BLaER1 (cell line): Measurements from ENCODE around the gene FUCA2.

Experiments
- H3K27ac ChIP-seq: shearing (Covaris generic); formaldehyde crosslinking; 2 replicates; pipeline ENCODE4 v1.8.1; 2022
- H3K27me3 ChIP-seq: shearing (Covaris generic); formaldehyde crosslinking; 2 replicates; pipeline ENCODE4 v1.8.1; 2022
- H3K36me3 ChIP-seq: shearing (Covaris generic); formaldehyde crosslinking; 2 replicates; pipeline ENCODE4 v1.8.1; 2022
- H3K4me1 ChIP-seq: shearing (Covaris generic); formaldehyde crosslinking; 2 replicates; pipeline ENCODE4 v1.8.1; 2022
- H3K4me2 ChIP-seq: shearing (Covaris generic); formaldehyde crosslinking; 2 replicates; pipeline ENCODE4 v1.8.1; 2022
- H3K4me3 ChIP-seq: shearing (Covaris generic); formaldehyde crosslinking; 2 replicates; pipeline ENCODE4 v1.8.1; 2022
- H3K9ac ChIP-seq: shearing (Covaris generic); formaldehyde crosslinking; 2 replicates; pipeline ENCODE4 v1.8.1; 2022
- H3K9me3 ChIP-seq: shearing (Covaris generic); formaldehyde crosslinking; 2 replicates; pipeline ENCODE4 v1.8.1; 2022
- H4K20me1 ChIP-seq: shearing (Covaris generic); formaldehyde crosslinking; 2 replicates; pipeline ENCODE4 v1.8.1; 2022
- Cebpa-rat ChIP-seq: shearing (Covaris generic); IDR thresholded peaks from 2 replicates; pipeline ENCODE4 v1.8.1; 2022

FUCA2 gene

GRCh38 chr6:143510991-143511891, at the start of gene FUCA2:
Gene FUCA2, minus strand, starts transcription at chr6:143511720. Its CDS starts 86 bp downstream, at chr6:143511634.
- Histone ChIP-seq H3K4me1 (peaks cover 10% of the 10 kb centered on the region), H4K20me1 (no peaks in the 10 kb centered on the region), H3K27me3 (peaks cover 13% of the 10 kb centered on the region), H3K4me2 (peak within 1 kb of the TSS; percentile 76), H3K4me3 (peak within 1 kb of the TSS; percentile 62), H3K36me3 (no peaks in the 10 kb centered on the region), H3K27ac (peak within 1 kb of the TSS; percentile 61), H3K9ac (peak within 1 kb of the TSS; percentile 65), H3K9me3 (peaks cover 22% of the 10 kb centered on the region; the same call in 1 of the 2 replicates)
- TF ChIP-seq Cebpa-rat: no peak

GRCh38 chr6:143561105-143561704, 49.7 kb upstream of the FUCA2 start:
- Histone ChIP-seq H4K20me1 (no peaks in the 10 kb centered on the region), H3K36me3 (0 out of 2 replicates have a peak, but pooled peaks cover 3% of the 10 kb centered on the region), H3K9ac (no peak overlapping the region), H3K4me2 (no peak overlapping the region), H3K27ac (no peak overlapping the region), H3K9me3 (peaks cover 5% of the 10 kb centered on the region), H3K4me1 (no peaks in the 10 kb centered on the region), H3K4me3 (no peak overlapping the region), H3K27me3 (no peaks in the 10 kb centered on the region)
- no peak for TF ChIP-seq Cebpa-rat

- no peaks in the 10 kb centered on the region for H3K9me3 ChIP-seq
- no peak overlapping the region for H3K27ac ChIP-seq
- no peaks in the 10 kb centered on the region for H3K27me3 ChIP-seq
- H3K9ac ChIP-seq: no peak overlapping the region
- no peak overlapping the region for H3K4me2 ChIP-seq
- no peak overlapping the region for H3K4me3 ChIP-seq
- H4K20me1 ChIP-seq: no peaks in the 10 kb centered on the region
- H3K4me1 ChIP-seq: no peaks in the 10 kb centered on the region
- 0 out of 2 replicates have a peak, but pooled peaks cover 3% of the 10 kb centered on the region for H3K36me3 ChIP-seq
- TF ChIP-seq Cebpa-rat: no peak
Measured at GRCh38 chr6:143559051-143559660, 47.6 kb upstream of the FUCA2 start.

- no peak overlapping the region for H3K4me3 ChIP-seq
- H3K9me3 ChIP-seq: no peaks in the 10 kb centered on the region
- no peak overlapping the region for H3K4me2 ChIP-seq
- no peaks in the 10 kb centered on the region for H3K27me3 ChIP-seq
- no peak overlapping the region for H3K27ac ChIP-seq
- TF ChIP-seq Cebpa-rat: no peak
- H3K36me3 ChIP-seq: 0 out of 2 replicates have a peak, but pooled peaks cover 3% of the 10 kb centered on the region
- H3K9ac ChIP-seq: no peak overlapping the region
- H3K4me1 ChIP-seq: no peaks in the 10 kb centered on the region
- H4K20me1 ChIP-seq: no peaks in the 10 kb centered on the region
Measured at GRCh38 chr6:143556529-143556928, 45.0 kb upstream of the FUCA2 start.

GRCh38 chr6:143555582-143555981, 44.1 kb upstream of the FUCA2 start:
- Histone ChIP-seq H3K27me3 (no peaks in the 10 kb centered on the region), H3K9me3 (no peaks in the 10 kb centered on the region), H3K4me1 (no peaks in the 10 kb centered on the region), H3K4me3 (no peak overlapping the region), H3K4me2 (no peak overlapping the region), H3K27ac (no peak overlapping the region), H3K36me3 (0 out of 2 replicates have a peak, but pooled peaks cover 3% of the 10 kb centered on the region), H4K20me1 (no peaks in the 10 kb centered on the region), H3K9ac (no peak overlapping the region)
- TF ChIP-seq Cebpa-rat: no peak

GRCh38 chr6:143555071-143555492, 43.6 kb upstream of the FUCA2 start:
- no peak overlapping the region for H3K27ac ChIP-seq
- TF ChIP-seq Cebpa-rat: no peak
- no peaks in the 10 kb centered on the region for H3K9me3 ChIP-seq
- no peaks in the 10 kb centered on the region for H4K20me1 ChIP-seq
- no peaks in the 10 kb centered on the region for H3K4me1 ChIP-seq
- H3K9ac ChIP-seq: no peak overlapping the region
- H3K27me3 ChIP-seq: no peaks in the 10 kb centered on the region
- no peak overlapping the region for H3K4me2 ChIP-seq
- 0 out of 2 replicates have a peak, but pooled peaks cover 3% of the 10 kb centered on the region for H3K36me3 ChIP-seq
- no peak overlapping the region for H3K4me3 ChIP-seq

- Histone ChIP-seq H3K27ac (no peak overlapping the region), H3K27me3 (no peaks in the 10 kb centered on the region), H3K4me1 (no peaks in the 10 kb centered on the region), H3K9ac (no peak overlapping the region), H4K20me1 (no peaks in the 10 kb centered on the region), H3K4me2 (no peak overlapping the region), H3K9me3 (no peaks in the 10 kb centered on the region), H3K4me3 (no peak overlapping the region), H3K36me3 (0 out of 2 replicates have a peak, but pooled peaks cover 3% of the 10 kb centered on the region)
- TF ChIP-seq Cebpa-rat: no peak
Measured at GRCh38 chr6:143553337-143553736, 41.8 kb upstream of the FUCA2 start.

- no peak overlapping the region for H3K9ac ChIP-seq
- TF ChIP-seq Cebpa-rat: no peak
- H3K27me3 ChIP-seq: no peaks in the 10 kb centered on the region
- no peaks in the 10 kb centered on the region for H3K36me3 ChIP-seq
- H3K4me3 ChIP-seq: no peak overlapping the region
- H4K20me1 ChIP-seq: no peaks in the 10 kb centered on the region
- no peaks in the 10 kb centered on the region for H3K9me3 ChIP-seq
- H3K4me2 ChIP-seq: no peak overlapping the region
- no peak overlapping the region for H3K27ac ChIP-seq
- no peaks in the 10 kb centered on the region for H3K4me1 ChIP-seq
Measured at GRCh38 chr6:143549949-143550268, 38.4 kb upstream of the FUCA2 start.

- H3K9me3 ChIP-seq: no peaks in the 10 kb centered on the region
- H3K27ac ChIP-seq: no peak overlapping the region
- no peaks in the 10 kb centered on the region for H3K4me1 ChIP-seq
- no peaks in the 10 kb centered on the region for H3K27me3 ChIP-seq
- H3K9ac ChIP-seq: no peak overlapping the region
- H4K20me1 ChIP-seq: no peaks in the 10 kb centered on the region
- no peaks in the 10 kb centered on the region for H3K36me3 ChIP-seq
- H3K4me3 ChIP-seq: no peak overlapping the region
- no peak for TF ChIP-seq Cebpa-rat
- H3K4me2 ChIP-seq: no peak overlapping the region
Measured at GRCh38 chr6:143549221-143549948, 37.9 kb upstream of the FUCA2 start.
